ENCODE results near the gene NBAS. TPM values are rescaled to one million over a fixed set of nuclear protein-coding genes. Genes with fewer than 3 reads are reported as not detected.

NBAS gene
- total and polyA plus RNA-seq, 9 donors, result 25.8 to 48.9 (median 43.4) TPM

GRCh38 chr2:15584767-15585469 is 23.8 kb upstream of the NBAS start:
- Histone ChIP-seq H3K36me3 (no peaks in the 10 kb centered on the region), H3K27ac (no peak overlapping the region), H3K9me3 (peaks cover 0 to 4% of the 10 kb centered on the region in 2 donors), H3K4me3 (no peak overlapping the region), H3K4me1 (ENCODE audit: insufficient read depth) (no peaks in the 10 kb centered on the region), H3K27me3 (no peaks in the 10 kb centered on the region)
- TF ChIP-seq EP300 (IDR thresholded peaks at IDR 0.05), result no peak
- TF ChIP-seq POLR2A (IDR thresholded peaks at IDR 0.05), result no peak
- TF ChIP-seq CTCF (IDR thresholded peaks at IDR 0.05), result no peak
- WGBS, 3 donors, result 85 to 94% (median 90%) methylated on average over 2 of the region's 2 CpGs
- no peak for DNase-seq
- intact Hi-C loops (cut with DNase I), result no loop called here

- TF ChIP-seq EP300 (IDR thresholded peaks at IDR 0.05) (no peak), CTCF (IDR thresholded peaks at IDR 0.05) (no peak), POLR2A (IDR thresholded peaks at IDR 0.05) (no peak)
- no peaks in the 10 kb centered on the region for H3K36me3 ChIP-seq
- no peaks in the 10 kb centered on the region for H3K27me3 ChIP-seq
- no peak for DNase-seq
- peaks cover 0 to 4% of the 10 kb centered on the region in 2 donors for H3K9me3 ChIP-seq
- H3K4me3 ChIP-seq, result no peak overlapping the region
- H3K27ac ChIP-seq, result no peak overlapping the region
- intact Hi-C loops (cut with DNase I), result no loop called here
- H3K4me1 ChIP-seq (ENCODE audit: insufficient read depth), result no peaks in the 10 kb centered on the region
These were observed 23.2 kb upstream of the NBAS start for GRCh38 chr2:15584316-15584715.

GRCh38 chr2:15583826-15584225 is 22.7 kb upstream of the NBAS start:
- intact Hi-C loops (cut with DNase I), result no loop called here
- DNase-seq, result no peak
- 53 to 57% (median 57%) methylated on average over 1 of the region's 1 CpG for WGBS, 3 donors
- H3K4me3 ChIP-seq, result no peak overlapping the region
- no peak overlapping the region for H3K27ac ChIP-seq
- no peaks in the 10 kb centered on the region for H3K27me3 ChIP-seq
- no peaks in the 10 kb centered on the region for H3K4me1 ChIP-seq (ENCODE audit: insufficient read depth)
- no peak for TF ChIP-seq CTCF (IDR thresholded peaks at IDR 0.05)
- no peak for TF ChIP-seq POLR2A (IDR thresholded peaks at IDR 0.05)
- TF ChIP-seq EP300 (IDR thresholded peaks at IDR 0.05), result no peak
- peaks cover 0 to 4% of the 10 kb centered on the region in 2 donors for H3K9me3 ChIP-seq
- no peaks in the 10 kb centered on the region for H3K36me3 ChIP-seq

- Histone ChIP-seq H3K4me3 (no peak overlapping the region), H3K9me3 (peaks cover 0 to 4% of the 10 kb centered on the region in 2 donors), H3K27me3 (no peaks in the 10 kb centered on the region), H3K4me1 (ENCODE audit: insufficient read depth) (no peaks in the 10 kb centered on the region), H3K36me3 (no peaks in the 10 kb centered on the region), H3K27ac (no peak overlapping the region)
- 36 to 37% (median 36%) methylated on average over 15 of the region's 15 CpGs for WGBS, 3 donors
- DNase-seq, result no peak
- intact Hi-C loops (cut with DNase I), result no loop called here
- TF ChIP-seq CTCF (IDR thresholded peaks at IDR 0.05) (no peak), POLR2A (IDR thresholded peaks at IDR 0.05) (no peak), EP300 (IDR thresholded peaks at IDR 0.05) (no peak)
These were observed 21.7 kb upstream of the NBAS start for GRCh38 chr2:15582710-15583357.

Measured in ovary (tissue), 9 donors.